Activated CD4-positive, alpha-beta T cell treated with anti-CD3 and anti-CD28 coated beads, Interleukin-2, amount 50 U/mL, for 24 hours (primary cell): ENCODE results near the gene NCF1.
"Not testable (repeated sequence)": the region's sequence is repeated elsewhere in the genome, so short reads cannot be mapped to it uniquely, and the experiment has no call there.

Source experiments
- DNase-seq, 2 donors: peaks; one replicate each; pipeline ENCODE4 v3.0.0-alpha.2; 2020; ENCODE audit warnings: low read depth in 1 of 2, low spot score in 1 of 2

Gene NCF1

GRCh38 chr7:74788369-74789150, 14.7 kb downstream of the NCF1 start:
- peak; percentile 90 to 98 for DNase-seq

GRCh38 chr7:74789200-74789736, 15.5 kb downstream of the NCF1 start:
- not testable (repeated sequence) for DNase-seq

GRCh38 chr7:74797848-74798622, 24.2 kb downstream of the NCF1 start:
- not testable (repeated sequence) for DNase-seq

GRCh38 chr7:74798644-74799043, 24.8 kb downstream of the NCF1 start:
- DNase-seq, result not testable (repeated sequence)

- not testable (repeated sequence) for DNase-seq
Measured at GRCh38 chr7:74815882-74816281, 42.1 kb downstream of the NCF1 start.

- not testable (repeated sequence) for DNase-seq
Measured at GRCh38 chr7:74820146-74820805, 46.5 kb downstream of the NCF1 start.

- not testable (repeated sequence) for DNase-seq
Measured at GRCh38 chr7:74821259-74821658, 47.4 kb downstream of the NCF1 start.

GRCh38 chr7:74829959-74830358, 56.1 kb downstream of the NCF1 start:
- DNase-seq, result not testable (repeated sequence)

- DNase-seq, result not testable (repeated sequence)
Measured at GRCh38 chr7:74830411-74830810, 56.6 kb downstream of the NCF1 start.
